ENCODE results near the gene ANKRD11.

GRCh38 chr16:89507214-89507833 lies 17.0 kb upstream of the ANKRD11 start:
- no peak for TF ChIP-seq POLR2A (IDR thresholded peaks at IDR 0.05)
- TF ChIP-seq, protein P1, sequence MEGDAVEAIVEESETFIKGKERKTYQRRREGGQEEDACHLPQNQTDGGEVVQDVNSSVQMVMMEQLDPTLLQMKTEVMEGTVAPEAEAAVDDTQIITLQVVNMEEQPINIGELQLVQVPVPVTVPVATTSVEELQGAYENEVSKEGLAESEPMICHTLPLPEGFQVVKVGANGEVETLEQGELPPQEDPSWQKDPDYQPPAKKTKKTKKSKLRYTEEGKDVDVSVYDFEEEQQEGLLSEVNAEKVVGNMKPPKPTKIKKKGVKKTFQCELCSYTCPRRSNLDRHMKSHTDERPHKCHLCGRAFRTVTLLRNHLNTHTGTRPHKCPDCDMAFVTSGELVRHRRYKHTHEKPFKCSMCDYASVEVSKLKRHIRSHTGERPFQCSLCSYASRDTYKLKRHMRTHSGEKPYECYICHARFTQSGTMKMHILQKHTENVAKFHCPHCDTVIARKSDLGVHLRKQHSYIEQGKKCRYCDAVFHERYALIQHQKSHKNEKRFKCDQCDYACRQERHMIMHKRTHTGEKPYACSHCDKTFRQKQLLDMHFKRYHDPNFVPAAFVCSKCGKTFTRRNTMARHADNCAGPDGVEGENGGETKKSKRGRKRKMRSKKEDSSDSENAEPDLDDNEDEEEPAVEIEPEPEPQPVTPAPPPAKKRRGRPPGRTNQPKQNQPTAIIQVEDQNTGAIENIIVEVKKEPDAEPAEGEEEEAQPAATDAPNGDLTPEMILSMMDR (IDR thresholded peaks at IDR 0.05) = no peak
- no peak for TF ChIP-seq EP300 (IDR thresholded peaks at IDR 0.05)
